K562 (cell line): ENCODE results near the gene APOC1. TPM values are rescaled to one million over a fixed set of nuclear protein-coding genes. Genes with fewer than 3 reads are reported as not detected.

Source experiments
- ARID3B ChIP-seq: fragments of 250-450 bp; sonication (Bioruptor Pico); IDR thresholded peaks from 2 replicates; pipeline ENCODE4 v1.4.0; 2020; ENCODE audit warnings: borderline replicate concordance
- CBX1 ChIP-seq: sonication (generic); IDR thresholded peaks from 2 replicates; pipeline ENCODE4 v1.6.1; 2016; ENCODE audit warnings: antibody characterized with exemption, low read depth, mild to moderate bottlenecking
- CCNT2 ChIP-seq: IDR thresholded peaks from 2 replicates; pipeline ENCODE4 v1.6.1; 2011; ENCODE audit warnings: borderline replicate concordance, low read depth, mild to moderate bottlenecking, moderate library complexity, mixed read lengths, low read length; ENCODE audit not compliant: insufficient read length; ENCODE audit errors: extremely low read depth
- ETV1 ChIP-seq: fragments of 450-650 bp; conservative IDR thresholded peaks from 2 replicates; pipeline ENCODE4 v1.6.1; 2016; ENCODE audit warnings: missing genetic modification characterization, control low read depth, low read depth, missing compliant biosample characterization
- EZH2 ChIP-seq: IDR thresholded peaks from 2 replicates; pipeline ENCODE4 v1.6.1; 2012; ENCODE audit warnings: low read depth, mild to moderate bottlenecking, inconsistent platforms, low read length, borderline replicate concordance
- FOXM1 ChIP-seq, 2 experiments: fragments of 450-650 bp in 1 of 2; sonication (generic) in 1 of 2; formaldehyde crosslinking in 1 of 2; IDR thresholded peaks; 2 replicates each; pipeline versions ENCODE4 v1.6.1 to v1.9.0; 2017 to 2022; ENCODE audit warnings: low read depth in 2 of 2, mild to moderate bottlenecking in 2 of 2, missing genetic modification reagents in 1 of 2, moderate library complexity in 1 of 2
- GATAD2A ChIP-seq: fragments of 450-650 bp; IDR thresholded peaks from 2 replicates; pipeline ENCODE4 v1.6.1; 2017
- KHSRP ChIP-seq: fragments of 450-650 bp; IDR thresholded peaks from 2 replicates; pipeline ENCODE4 v1.6.1; 2017
- KLF10 ChIP-seq: fragments of 250-450 bp; sonication (Bioruptor Pico); IDR thresholded peaks from 2 replicates; pipeline ENCODE4 v1.6.1; 2021; ENCODE audit warnings: matching md5 sums
- KLF13 ChIP-seq: fragments of 450-650 bp; IDR thresholded peaks from 2 replicates; pipeline ENCODE4 v1.6.1; 2016; ENCODE audit warnings: missing genetic modification characterization, low read depth, mild to moderate bottlenecking, missing compliant biosample characterization, moderate library complexity, borderline replicate concordance
- MYBL2 ChIP-seq, 2 experiments: fragments of 450-650 bp in 1 of 2; sonication (generic) in 1 of 2; formaldehyde crosslinking in 1 of 2; IDR thresholded peaks; 2 replicates each; pipeline versions ENCODE4 v1.6.1 to v1.8.1; 2017 to 2022; ENCODE audit warnings: borderline replicate concordance in 1 of 2, inconsistent platforms in 1 of 2, low read depth in 1 of 2, mild to moderate bottlenecking in 1 of 2, missing genetic modification reagents in 1 of 2, moderate library complexity in 1 of 2
- NR2F6 ChIP-seq: fragments of 450-650 bp; formaldehyde crosslinking; IDR thresholded peaks from 2 replicates; pipeline ENCODE4 v1.4.0; 2020; ENCODE audit warnings: mild to moderate bottlenecking
- OTX1 ChIP-seq: fragments of 450-650 bp; formaldehyde crosslinking; IDR thresholded peaks from 2 replicates; pipeline ENCODE4 v1.4.0; 2022; ENCODE audit warnings: mild to moderate bottlenecking
- PHF21A ChIP-seq: fragments of 450-650 bp; IDR thresholded peaks from 2 replicates; pipeline ENCODE4 v1.6.1; 2017; ENCODE audit warnings: low read depth, borderline replicate concordance
- PHF8 ChIP-seq: fragments of 200-600 bp; sonication (generic); IDR thresholded peaks from 2 replicates; pipeline ENCODE4 v1.6.1; 2012; ENCODE audit warnings: mixed run types, mild to moderate bottlenecking, inconsistent platforms, low read length, moderate library complexity, borderline replicate concordance
- POLR2B ChIP-seq: fragments of 450-650 bp; IDR thresholded peaks from 2 replicates; pipeline ENCODE4 v1.6.1; 2018; ENCODE audit warnings: low read depth; ENCODE audit not compliant: partially characterized antibody
- RBM25 ChIP-seq: fragments of 200-400 bp; formaldehyde crosslinking; IDR thresholded peaks from 2 replicates; pipeline ENCODE4 v1.6.1; 2018; ENCODE audit warnings: low read length, low read depth, moderate library complexity; ENCODE audit not compliant: severe bottlenecking
- RFX7 ChIP-seq: fragments of 250-450 bp; sonication (Bioruptor Pico); IDR thresholded peaks from 2 replicates; pipeline ENCODE4 v1.5.1; 2021; ENCODE audit warnings: mild to moderate bottlenecking
- SMAD1 ChIP-seq: fragments of 150-350 bp; IDR thresholded peaks from 2 replicates; pipeline ENCODE4 v1.6.1; 2014; ENCODE audit warnings: low read length, low read depth; ENCODE audit not compliant: partially characterized antibody
- SMARCC2 ChIP-seq: fragments of 450-650 bp; IDR thresholded peaks from 2 replicates; pipeline ENCODE4 v1.6.1; 2017; ENCODE audit warnings: antibody characterized with exemption, moderate library complexity, mild to moderate bottlenecking, low read depth
- SRSF9 ChIP-seq: fragments of 200-400 bp; formaldehyde crosslinking; IDR thresholded peaks from 2 replicates; pipeline ENCODE4 v1.6.1; 2017; ENCODE audit warnings: low read depth, low read length, borderline replicate concordance
- STAT5A ChIP-seq: IDR thresholded peaks from 2 replicates; pipeline ENCODE4 v1.6.1; 2012; ENCODE audit warnings: low read length, inconsistent platforms, borderline replicate concordance
- ZNF655 ChIP-seq: fragments of 250-450 bp; sonication (Bioruptor Pico); IDR thresholded peaks from 2 replicates; pipeline ENCODE4 v1.5.0; 2021
- ZNF766 ChIP-seq: fragments of 200-800 bp; sonication (Bioruptor generic); conservative IDR thresholded peaks from 2 replicates; pipeline ENCODE4 v1.6.1; 2016; ENCODE audit warnings: missing genetic modification characterization, missing compliant biosample characterization
- polyA plus RNA-seq, 8 experiments: library from polyadenylated mRNA; depleted of rRNA in 4 of 8; stranded (reverse) in 5 of 8; unstranded in 3 of 8; fragments of >200 nt; fragmentation: Nextera tagmentation in 2 of 8; fragmentation: Illumina TruSeq in 1 of 8; extraction: Ambion mirVana in 2 of 8; extraction: Trizol in 1 of 8; gene quantifications; 2 replicates each; pipeline versions ENCODE4 v1.2.1 to v1.2.3, GENCODE V29; 2011 to 2014; ENCODE audit warnings: inconsistent platforms in 1 of 8, missing spikeins in 1 of 8
- total RNA-seq, 7 experiments: library from RNA; depleted of rRNA in 6 of 7; stranded (reverse); fragments of >200 nt in 6 of 7; fragmentation: Illumina TruSeq in 2 of 7; extraction: Trizol in 2 of 7; gene quantifications; 2 replicates each; pipeline versions ENCODE4 v1.2.1 to v1.2.3, GENCODE V29; 2011 to 2021; ENCODE audit warnings: low replicate concordance in 1 of 7

APOC1 gene
- total and polyA plus RNA-seq, 9 of the 15 experiments (the other 6 are each of a cell fraction or from before 2014, with no cell fraction given), result 115 to 408 (median 220) TPM

- TF ChIP-seq CBX1 (0 out of 2 replicates have a peak, but pooled peaks have one; percentile 28), KLF10 (CRISPR knock-in tag) (no peak), POLR2B (peak; percentile 93), GATAD2A (no peak), STAT5A (no peak; the same call in 1 of the 2 replicates), KLF13 (tag) (no peak; the same call in 1 of the 2 replicates), SMARCC2 (no peak), FOXM1 (IDR thresholded peaks at IDR 0.05; ENCODE audit: low read depth) (peak; percentile 15; the same call in 1 of the 2 replicates), FOXM1 (CRISPR knock-in tag; IDR thresholded peaks at IDR 0.05; ENCODE audit: low read depth) (no peak), CCNT2 (peak; percentile 64), SMAD1 (peak; percentile 73), ARID3B (no peak), PHF21A (no peak), OTX1 (CRISPR knock-in tag) (peak; percentile 95), PHF8 (no peak), NR2F6 (no peak), ETV1 (peak; percentile 82), EZH2 (no peak), KHSRP (no peak), RBM25 (no peak), SRSF9 (no peak), RFX7 (no peak), MYBL2 (IDR thresholded peaks at IDR 0.05; ENCODE audit: low read depth) (no peak), MYBL2 (CRISPR knock-in tag; IDR thresholded peaks at IDR 0.05; ENCODE audit: borderline replicate concordance) (no peak), ZNF655 (CRISPR knock-in tag) (no peak), ZNF766 (CRISPR knock-in tag) (peak; percentile 80; the same call in 1 of the 2 replicates)
Measured at GRCh38 chr19:44890366-44891015, 23.9 kb upstream of the APOC1 start (continued).
